ENCODE measurements around the gene PCBP3.

DNA sequence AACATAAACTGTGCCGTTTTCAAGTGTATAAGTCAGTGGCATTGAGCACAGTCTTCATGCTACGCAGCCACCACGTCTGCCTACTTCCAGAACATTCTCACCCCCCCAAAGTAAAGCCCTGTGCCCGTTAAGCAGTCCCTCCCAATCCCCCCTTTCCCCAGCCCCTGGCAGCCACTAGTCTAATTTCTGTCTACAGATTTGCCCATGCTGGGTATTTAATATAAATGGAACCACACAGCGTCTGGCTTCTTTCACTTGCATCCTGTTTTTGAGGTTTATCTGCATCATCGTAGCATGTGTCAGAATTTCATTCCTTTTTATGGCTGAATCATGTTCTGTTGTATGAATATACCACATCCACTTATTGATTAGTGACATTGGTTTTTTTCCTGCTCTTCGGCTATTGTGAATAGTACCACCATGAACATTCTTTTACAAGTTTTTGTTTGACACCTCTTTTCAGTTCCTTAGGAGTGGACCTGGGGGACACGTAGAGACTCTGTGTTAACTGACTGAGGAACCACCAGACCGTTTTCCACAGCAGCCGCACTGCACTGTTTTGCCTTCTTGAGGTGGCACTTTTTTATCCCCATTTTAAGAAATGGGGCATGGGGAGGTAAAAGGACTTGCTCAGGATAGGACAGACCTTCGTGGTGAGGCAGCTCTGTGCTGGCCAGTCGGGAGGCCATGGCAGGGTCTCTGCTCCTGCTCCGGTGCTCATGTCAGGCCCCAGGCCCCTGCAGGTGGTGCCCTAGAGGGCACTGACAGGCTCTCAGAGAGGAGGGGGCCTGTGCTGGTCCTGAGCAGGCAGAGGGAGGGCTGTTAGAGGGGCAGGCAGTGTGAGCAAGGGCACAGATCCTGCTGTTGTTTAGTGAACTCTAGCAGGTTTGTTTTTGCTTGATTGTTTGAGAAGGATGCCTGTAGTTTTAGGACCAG is 123.8 kb downstream of the PCBP3 start:
- TF ChIP-seq, protein P1, sequence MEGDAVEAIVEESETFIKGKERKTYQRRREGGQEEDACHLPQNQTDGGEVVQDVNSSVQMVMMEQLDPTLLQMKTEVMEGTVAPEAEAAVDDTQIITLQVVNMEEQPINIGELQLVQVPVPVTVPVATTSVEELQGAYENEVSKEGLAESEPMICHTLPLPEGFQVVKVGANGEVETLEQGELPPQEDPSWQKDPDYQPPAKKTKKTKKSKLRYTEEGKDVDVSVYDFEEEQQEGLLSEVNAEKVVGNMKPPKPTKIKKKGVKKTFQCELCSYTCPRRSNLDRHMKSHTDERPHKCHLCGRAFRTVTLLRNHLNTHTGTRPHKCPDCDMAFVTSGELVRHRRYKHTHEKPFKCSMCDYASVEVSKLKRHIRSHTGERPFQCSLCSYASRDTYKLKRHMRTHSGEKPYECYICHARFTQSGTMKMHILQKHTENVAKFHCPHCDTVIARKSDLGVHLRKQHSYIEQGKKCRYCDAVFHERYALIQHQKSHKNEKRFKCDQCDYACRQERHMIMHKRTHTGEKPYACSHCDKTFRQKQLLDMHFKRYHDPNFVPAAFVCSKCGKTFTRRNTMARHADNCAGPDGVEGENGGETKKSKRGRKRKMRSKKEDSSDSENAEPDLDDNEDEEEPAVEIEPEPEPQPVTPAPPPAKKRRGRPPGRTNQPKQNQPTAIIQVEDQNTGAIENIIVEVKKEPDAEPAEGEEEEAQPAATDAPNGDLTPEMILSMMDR (IDR thresholded peaks at IDR 0.05): no peak
- no peak for TF ChIP-seq ZFX (IDR thresholded peaks at IDR 0.05; ENCODE audit: borderline replicate concordance)

Data from 22Rv1 (cell line).